Liver (tissue), 9 donors: Measurements from ENCODE around the gene RABEP2. TPM values are rescaled to one million over a fixed set of nuclear protein-coding genes. Genes with fewer than 3 reads are reported as not detected.

Experiments
- DNase-seq: peaks from one replicate; pipeline ENCODE4 v3.0.0-alpha.2; 2017; ENCODE audit warnings: low spot score
- H3K27ac ChIP-seq, 2 donors: one replicate each; pipeline ENCODE4 v1.7.0; 2013; ENCODE audit warnings: inconsistent platforms in 2 of 2, low read length in 2 of 2, control low read depth in 1 of 2, low read depth in 1 of 2, mild to moderate bottlenecking in 1 of 2
- H3K27me3 ChIP-seq, 4 donors: one replicate each; pipeline versions ENCODE4 v1.6.1 to v1.7.0; 2013; ENCODE audit warnings: low read length in 3 of 4, inconsistent platforms in 1 of 4, mild to moderate bottlenecking in 1 of 4, moderate library complexity in 1 of 4; ENCODE audit not compliant: control insufficient read depth in 4 of 4, insufficient read depth in 4 of 4
- H3K36me3 ChIP-seq, 4 donors: one replicate each; pipeline versions ENCODE4 v1.6.1 to v1.7.0; 2013; ENCODE audit warnings: low read length in 3 of 4, mild to moderate bottlenecking in 3 of 4, low read depth in 1 of 4, moderate library complexity in 1 of 4; ENCODE audit not compliant: control insufficient read depth in 4 of 4, insufficient read depth in 3 of 4
- H3K4me1 ChIP-seq, 4 donors: one replicate each; pipeline versions ENCODE4 v1.6.1 to v1.7.0; 2013; ENCODE audit warnings: low read length in 3 of 4, mild to moderate bottlenecking in 3 of 4, moderate library complexity in 1 of 4; ENCODE audit not compliant: control insufficient read depth in 4 of 4, insufficient read depth in 4 of 4
- H3K4me3 ChIP-seq, 3 donors: one replicate each; pipeline versions ENCODE4 v1.6.1 to v1.7.0; 2013; ENCODE audit warnings: low read length in 3 of 3, control low read depth in 1 of 3, low read depth in 1 of 3, mild to moderate bottlenecking in 1 of 3
- H3K9ac ChIP-seq, 2 donors: one replicate each; pipeline ENCODE4 v1.7.0; 2013; ENCODE audit warnings: low read length in 2 of 2, mild to moderate bottlenecking in 2 of 2, moderate library complexity in 2 of 2, control low read depth in 1 of 2, low read depth in 1 of 2
- H3K9me3 ChIP-seq, 4 donors: one replicate each; pipeline versions ENCODE4 v1.6.1 to v1.7.0; 2013; ENCODE audit warnings: low read length in 3 of 4; ENCODE audit not compliant: control insufficient read depth in 4 of 4
- ATF3 ChIP-seq: IDR thresholded peaks from 2 replicates; pipeline ENCODE4 v1.6.1; 2016; ENCODE audit warnings: antibody characterized with exemption
- EGR1 ChIP-seq, 2 donors: IDR thresholded peaks; 2 replicates each; pipeline ENCODE4 v1.6.1; 2016 to 2018; ENCODE audit warnings: antibody characterized with exemption in 2 of 2, low read depth in 2 of 2
- FOXA1 ChIP-seq: IDR thresholded peaks from 2 replicates; pipeline ENCODE4 v1.6.1; 2016; ENCODE audit warnings: antibody characterized with exemption
- FOXA2 ChIP-seq: IDR thresholded peaks from 2 replicates; pipeline ENCODE4 v1.6.1; 2016; ENCODE audit warnings: antibody characterized with exemption
- GABPA ChIP-seq, 2 donors: IDR thresholded peaks in 1 of 2; conservative IDR thresholded peaks in 1 of 2; 2 replicates each; pipeline ENCODE4 v1.6.1; 2016; ENCODE audit warnings: antibody characterized with exemption in 2 of 2, mild to moderate bottlenecking in 1 of 2, moderate library complexity in 1 of 2
- HNF4A ChIP-seq, 2 donors: conservative IDR thresholded peaks; 2 replicates each; pipeline ENCODE4 v1.6.1; 2016; ENCODE audit warnings: antibody characterized with exemption in 2 of 2, mild to moderate bottlenecking in 2 of 2
- HNF4G ChIP-seq: IDR thresholded peaks from 2 replicates; pipeline ENCODE4 v1.6.1; 2016; ENCODE audit warnings: antibody characterized with exemption
- JUND ChIP-seq, 2 donors: IDR thresholded peaks; 2 replicates each; pipeline ENCODE4 v1.6.1; 2016; ENCODE audit warnings: antibody characterized with exemption in 2 of 2
- MAX ChIP-seq: IDR thresholded peaks from 2 replicates; pipeline ENCODE4 v1.6.1; 2016; ENCODE audit warnings: antibody characterized with exemption
- NR2F2 ChIP-seq: IDR thresholded peaks from 2 replicates; pipeline ENCODE4 v1.6.1; 2016; ENCODE audit warnings: antibody characterized with exemption
- RAD21 ChIP-seq, 2 donors: IDR thresholded peaks; 2 replicates each; pipeline ENCODE4 v1.6.1; 2016; ENCODE audit warnings: antibody characterized with exemption in 2 of 2, mild to moderate bottlenecking in 2 of 2
- RXRA ChIP-seq, 2 donors: IDR thresholded peaks; 2 replicates each; pipeline ENCODE4 v1.6.1; 2017 to 2018; ENCODE audit warnings: antibody characterized with exemption in 2 of 2, mild to moderate bottlenecking in 1 of 2
- SP1 ChIP-seq: IDR thresholded peaks from 2 replicates; pipeline ENCODE4 v1.6.1; 2018; ENCODE audit warnings: antibody characterized with exemption, mild to moderate bottlenecking
- TAF1 ChIP-seq: conservative IDR thresholded peaks from 2 replicates; pipeline ENCODE4 v1.6.1; 2016; ENCODE audit warnings: antibody characterized with exemption, mild to moderate bottlenecking
- YY1 ChIP-seq: IDR thresholded peaks from 2 replicates; pipeline ENCODE4 v1.6.1; 2016; ENCODE audit warnings: antibody characterized with exemption, mild to moderate bottlenecking
- ZBTB33 ChIP-seq: IDR thresholded peaks from 2 replicates; pipeline ENCODE4 v1.6.1; 2016; ENCODE audit warnings: antibody characterized with exemption
- WGBS: extraction: QIAGEN DNeasy Blood & Tissue Kit; methylation state at CpG from one replicate; pipeline ENCODE4 v1.1.7; 2013; 5-methylcytosine and 5-hydroxymethylcytosine counted together
- polyA plus RNA-seq, 2 donors: library from polyadenylated mRNA; stranded (reverse) in 1 of 2; unstranded in 1 of 2; fragments of 200-250 nt in 1 of 2; fragments of >200 nt in 1 of 2; fragmentation: Nextera tagmentation in 1 of 2; extraction: Ambion mirVana in 1 of 2; gene quantifications; one replicate each; pipeline versions ENCODE4 v1.2.1 to v1.2.3, GENCODE V29; 2013 to 2015
- total RNA-seq, 2 donors: library from RNA; depleted of rRNA; stranded (reverse); fragments of >200 nt; gene quantifications; one replicate each; pipeline ENCODE4 v1.2.3, GENCODE V29; 2014
- TF ChIP-seq, protein P1 (sequence below): fragments of 150-350 bp; IDR thresholded peaks from 2 replicates; pipeline ENCODE4 v1.5.1; 2017; ENCODE audit warnings: improper control_type of control experiment, low read depth, low read length; ENCODE audit not compliant: missing input control
- TF ChIP-seq, protein P2 (sequence below): IDR thresholded peaks from 2 replicates; pipeline ENCODE4 v1.6.1; 2016; ENCODE audit warnings: antibody characterized with exemption, mild to moderate bottlenecking
- donor health status: healthy.
- donor health status: healthy.
- donor health status: healthy.
- donor health status: healthy.
- donor health status: healthy.

The RABEP2 gene
- total and polyA plus RNA-seq, 4 donors, result 3.0 to 16.1 (median 8.3) TPM

DNA sequence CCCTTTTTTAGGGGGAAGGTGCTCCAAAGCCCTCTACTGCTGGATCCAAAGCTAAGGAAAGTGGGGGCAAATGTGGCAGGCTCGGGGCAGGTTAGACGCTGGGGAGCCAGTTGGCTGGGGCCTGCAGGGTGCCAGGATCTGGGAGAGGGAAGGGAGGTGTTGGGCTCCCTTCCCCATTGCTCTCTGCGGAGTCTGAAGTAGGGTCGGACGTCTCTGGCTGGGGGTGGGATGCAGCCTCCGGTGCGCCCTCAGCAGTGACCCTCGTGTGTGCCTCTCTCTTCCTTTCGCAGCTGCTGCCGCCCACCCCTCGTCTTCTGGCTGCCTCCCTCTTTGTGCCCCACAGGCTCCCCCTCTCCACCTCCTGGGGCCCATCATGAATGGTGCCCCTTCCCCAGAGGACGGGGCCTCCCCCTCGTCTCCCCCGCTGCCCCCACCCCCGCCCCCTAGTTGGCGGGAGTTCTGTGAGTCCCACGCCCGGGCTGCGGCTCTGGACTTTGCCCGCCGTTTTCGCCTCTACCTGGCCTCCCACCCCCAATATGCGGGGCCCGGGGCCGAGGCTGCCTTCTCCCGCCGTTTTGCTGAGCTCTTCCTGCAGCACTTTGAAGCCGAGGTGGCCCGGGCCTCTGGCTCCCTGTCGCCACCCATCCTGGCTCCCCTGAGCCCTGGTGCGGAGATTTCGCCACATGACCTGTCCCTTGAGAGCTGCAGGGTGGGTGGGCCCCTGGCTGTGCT, 59.1 kb downstream of the RABEP2 start:
- H3K4me3 ChIP-seq, result no peak overlapping the region
- peaks cover 9 to 31% (median 19%) of the 10 kb centered on the region in 4 donors for H3K36me3 ChIP-seq
- no peak for TF ChIP-seq YY1
- no peak for TF ChIP-seq FOXA1
- TF ChIP-seq, protein P1, sequence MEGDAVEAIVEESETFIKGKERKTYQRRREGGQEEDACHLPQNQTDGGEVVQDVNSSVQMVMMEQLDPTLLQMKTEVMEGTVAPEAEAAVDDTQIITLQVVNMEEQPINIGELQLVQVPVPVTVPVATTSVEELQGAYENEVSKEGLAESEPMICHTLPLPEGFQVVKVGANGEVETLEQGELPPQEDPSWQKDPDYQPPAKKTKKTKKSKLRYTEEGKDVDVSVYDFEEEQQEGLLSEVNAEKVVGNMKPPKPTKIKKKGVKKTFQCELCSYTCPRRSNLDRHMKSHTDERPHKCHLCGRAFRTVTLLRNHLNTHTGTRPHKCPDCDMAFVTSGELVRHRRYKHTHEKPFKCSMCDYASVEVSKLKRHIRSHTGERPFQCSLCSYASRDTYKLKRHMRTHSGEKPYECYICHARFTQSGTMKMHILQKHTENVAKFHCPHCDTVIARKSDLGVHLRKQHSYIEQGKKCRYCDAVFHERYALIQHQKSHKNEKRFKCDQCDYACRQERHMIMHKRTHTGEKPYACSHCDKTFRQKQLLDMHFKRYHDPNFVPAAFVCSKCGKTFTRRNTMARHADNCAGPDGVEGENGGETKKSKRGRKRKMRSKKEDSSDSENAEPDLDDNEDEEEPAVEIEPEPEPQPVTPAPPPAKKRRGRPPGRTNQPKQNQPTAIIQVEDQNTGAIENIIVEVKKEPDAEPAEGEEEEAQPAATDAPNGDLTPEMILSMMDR, result no peak
- no peak for TF ChIP-seq ZBTB33
- TF ChIP-seq MAX, result no peak
- TF ChIP-seq JUND (IDR thresholded peaks at IDR 0.05), result no peak
- no peak for TF ChIP-seq FOXA2
- no peak for TF ChIP-seq ATF3
- TF ChIP-seq EGR1 (IDR thresholded peaks at IDR 0.05; ENCODE audit: low read depth in 2 of 2), result no peak
- no peak for TF ChIP-seq TAF1
- TF ChIP-seq SP1, result no peak
- no peak for TF ChIP-seq NR2F2
- TF ChIP-seq RXRA (IDR thresholded peaks at IDR 0.05), result no peak
- TF ChIP-seq GABPA (IDR thresholded peaks at IDR 0.05 in 1 of 2, conservative IDR thresholded peaks at IDR 0.05 in 1 of 2), result no peak
- TF ChIP-seq, protein P2, sequence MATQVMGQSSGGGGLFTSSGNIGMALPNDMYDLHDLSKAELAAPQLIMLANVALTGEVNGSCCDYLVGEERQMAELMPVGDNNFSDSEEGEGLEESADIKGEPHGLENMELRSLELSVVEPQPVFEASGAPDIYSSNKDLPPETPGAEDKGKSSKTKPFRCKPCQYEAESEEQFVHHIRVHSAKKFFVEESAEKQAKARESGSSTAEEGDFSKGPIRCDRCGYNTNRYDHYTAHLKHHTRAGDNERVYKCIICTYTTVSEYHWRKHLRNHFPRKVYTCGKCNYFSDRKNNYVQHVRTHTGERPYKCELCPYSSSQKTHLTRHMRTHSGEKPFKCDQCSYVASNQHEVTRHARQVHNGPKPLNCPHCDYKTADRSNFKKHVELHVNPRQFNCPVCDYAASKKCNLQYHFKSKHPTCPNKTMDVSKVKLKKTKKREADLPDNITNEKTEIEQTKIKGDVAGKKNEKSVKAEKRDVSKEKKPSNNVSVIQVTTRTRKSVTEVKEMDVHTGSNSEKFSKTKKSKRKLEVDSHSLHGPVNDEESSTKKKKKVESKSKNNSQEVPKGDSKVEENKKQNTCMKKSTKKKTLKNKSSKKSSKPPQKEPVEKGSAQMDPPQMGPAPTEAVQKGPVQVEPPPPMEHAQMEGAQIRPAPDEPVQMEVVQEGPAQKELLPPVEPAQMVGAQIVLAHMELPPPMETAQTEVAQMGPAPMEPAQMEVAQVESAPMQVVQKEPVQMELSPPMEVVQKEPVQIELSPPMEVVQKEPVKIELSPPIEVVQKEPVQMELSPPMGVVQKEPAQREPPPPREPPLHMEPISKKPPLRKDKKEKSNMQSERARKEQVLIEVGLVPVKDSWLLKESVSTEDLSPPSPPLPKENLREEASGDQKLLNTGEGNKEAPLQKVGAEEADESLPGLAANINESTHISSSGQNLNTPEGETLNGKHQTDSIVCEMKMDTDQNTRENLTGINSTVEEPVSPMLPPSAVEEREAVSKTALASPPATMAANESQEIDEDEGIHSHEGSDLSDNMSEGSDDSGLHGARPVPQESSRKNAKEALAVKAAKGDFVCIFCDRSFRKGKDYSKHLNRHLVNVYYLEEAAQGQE, result no peak
- TF ChIP-seq RAD21 (IDR thresholded peaks at IDR 0.05), result no peak
- no peak for TF ChIP-seq HNF4G
- no peak for TF ChIP-seq HNF4A (conservative IDR thresholded peaks at IDR 0.05)
- no peak overlapping the region for H3K27ac ChIP-seq
- H3K4me1 ChIP-seq, result peaks cover 0 to 20% (median 17%) of the 10 kb centered on the region in 4 donors
- no peaks in the 10 kb centered on the region for H3K27me3 ChIP-seq
- no peak for DNase-seq
- H3K9ac ChIP-seq, result no peak overlapping the region
- 53% methylated on average over 32 of the region's 32 CpGs for WGBS
- no peaks in the 10 kb centered on the region for H3K9me3 ChIP-seq
